Activated CD4-positive, CD25-positive, alpha-beta regulatory T cell treated with anti-CD3 and anti-CD28 coated beads, Interleukin-2, amount 50 U/mL, for 16 hours (primary cell): ENCODE data around the gene C11orf97.
"Not testable (repeated sequence)": the region's sequence is repeated elsewhere in the genome, so short reads cannot be mapped to it uniquely, and the experiment has no call there.

Source experiments
- DNase-seq: peaks from one replicate; pipeline ENCODE4 v3.0.0-alpha.2; 2020; ENCODE audit warnings: low read depth, low spot score

Gene C11orf97, protein sequence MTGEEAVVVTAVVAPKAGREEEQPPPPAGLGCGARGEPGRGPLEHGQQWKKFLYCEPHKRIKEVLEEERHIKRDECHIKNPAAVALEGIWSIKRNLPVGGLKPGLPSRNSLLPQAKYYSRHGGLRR

GRCh38 chr11:94511932-94512781, at the start of gene C11orf97:
Gene C11orf97, plus strand, starts transcription at chr11:94512461. Its CDS starts 68 bp downstream, at chr11:94512529.
- no peak for DNase-seq

GRCh38 chr11:94469416-94469815, 42.8 kb upstream of the C11orf97 start:
- no peak for DNase-seq

DNA sequence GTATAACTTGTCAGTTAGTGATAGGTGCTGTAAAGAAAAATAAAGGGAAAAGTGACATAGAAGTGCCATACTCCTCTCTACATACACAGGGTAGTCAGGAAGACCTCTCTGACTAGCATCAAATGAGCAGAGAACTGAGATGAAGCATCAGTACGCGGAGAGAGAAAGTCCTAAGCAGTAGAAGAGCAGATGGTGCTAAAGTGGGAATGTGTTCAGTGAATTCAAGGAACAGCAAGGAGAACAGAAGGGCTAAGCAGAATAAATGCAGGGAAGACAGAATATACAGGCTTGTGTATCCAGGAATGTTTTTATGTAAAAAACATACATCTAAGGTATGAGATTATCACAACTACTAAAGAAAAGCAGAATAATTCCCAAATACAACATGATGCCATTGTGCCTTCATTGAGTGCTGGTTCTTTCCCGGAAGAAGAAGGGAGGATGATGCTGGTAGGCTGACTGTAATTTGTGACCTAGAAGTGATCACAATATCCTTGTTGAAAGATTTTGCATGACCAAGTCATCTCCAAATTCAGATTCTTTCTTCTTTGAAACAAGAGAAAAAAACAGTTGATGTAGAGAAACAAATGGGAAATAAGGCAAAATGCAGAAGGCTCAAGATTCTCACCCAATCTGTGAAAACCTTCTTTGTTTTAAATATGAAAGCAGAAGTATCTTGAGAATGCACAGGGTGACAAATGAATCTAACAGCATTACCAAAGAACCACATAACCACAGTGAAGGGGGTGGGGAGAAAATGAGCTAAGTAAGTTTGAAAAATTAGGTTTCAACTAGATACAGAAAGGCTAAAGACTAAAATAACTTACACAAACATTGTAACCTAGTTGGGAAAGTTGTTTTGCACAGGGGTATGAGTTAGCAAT, 39.1 kb upstream of the C11orf97 start:
- DNase-seq: no peak

GRCh38 chr11:94477624-94478023, 34.6 kb upstream of the C11orf97 start:
- no peak for DNase-seq

- DNase-seq: no peak
Observed at GRCh38 chr11:94481342-94481741, 30.9 kb upstream of the C11orf97 start.

DNA sequence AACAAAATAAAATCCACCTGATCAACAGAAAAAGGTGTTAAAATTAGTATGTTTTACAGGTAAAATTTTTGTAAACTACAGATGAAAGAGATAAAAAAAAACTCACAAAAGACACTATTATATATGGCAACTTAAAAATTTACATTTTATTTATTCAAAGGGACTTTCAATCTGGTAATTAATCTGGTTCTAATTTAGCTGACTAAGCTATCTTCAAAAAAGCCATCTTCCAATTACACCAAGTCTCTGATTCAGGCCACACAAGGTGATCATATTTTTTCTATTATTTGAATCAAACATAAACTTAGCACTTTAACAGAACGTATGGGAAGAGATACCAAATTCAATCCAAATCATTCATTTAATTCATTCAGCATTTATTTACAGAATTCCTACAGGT, 26.2 kb upstream of the C11orf97 start:
- DNase-seq: no peak

GRCh38 chr11:94493281-94494125, 18.8 kb upstream of the C11orf97 start, which contains the start of the genes ANKRD49 and MRE11:
Gene ANKRD49, plus strand, starts transcription at chr11:94493984. Its CDS starts 2,710 bp downstream, at chr11:94496694.
Gene MRE11, minus strand, starts transcription at chr11:94493844. Its CDS starts 1,043 bp downstream, at chr11:94492801.
- DNase-seq: peak; percentile 96

DNA sequence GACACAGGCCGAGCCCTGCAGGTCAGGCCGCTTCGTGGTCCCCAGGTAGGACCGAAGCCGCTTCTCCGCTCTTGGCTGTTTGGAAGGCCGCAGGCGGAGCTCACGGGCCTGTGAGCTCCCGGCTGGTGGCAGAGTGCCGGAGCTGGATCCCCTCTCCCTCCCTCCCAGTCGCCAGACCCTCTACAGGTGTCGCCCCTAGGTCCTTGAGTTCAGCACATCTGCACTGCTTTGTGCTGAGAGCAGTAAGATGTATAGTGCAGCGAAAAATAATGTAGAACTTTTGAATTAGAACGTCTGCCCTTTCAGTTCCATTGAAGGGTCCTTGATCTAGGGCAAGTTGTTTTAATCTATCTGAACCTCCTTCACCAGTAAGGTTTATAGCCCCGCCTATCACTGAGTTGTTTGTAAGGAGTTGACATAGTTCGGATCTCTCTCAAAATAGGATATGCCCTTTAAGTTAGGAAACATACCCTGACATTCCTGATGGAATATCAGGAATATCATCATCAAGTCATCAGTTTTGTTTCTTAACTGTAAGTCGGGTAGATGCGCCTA, 18.1 kb upstream of the C11orf97 start:
- DNase-seq: no peak

DNA sequence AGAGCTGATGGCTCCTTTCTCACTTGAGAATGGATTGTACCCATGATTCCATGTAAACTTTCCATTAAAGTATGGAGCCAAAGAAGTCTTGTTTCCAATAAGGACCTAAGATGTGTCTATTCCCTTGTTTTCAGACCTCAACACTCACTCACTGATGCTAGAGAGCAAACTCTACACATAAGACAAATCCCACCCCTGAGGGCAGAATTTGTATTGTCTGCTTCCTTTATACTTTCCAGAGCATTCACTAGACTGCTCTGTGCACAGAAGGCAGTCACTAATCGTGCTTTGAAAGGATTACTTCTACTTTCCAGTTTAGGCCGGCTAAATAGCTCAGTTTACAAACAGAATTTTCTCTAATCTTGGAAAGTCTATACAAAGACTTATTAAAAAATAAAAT, 12.1 kb upstream of the C11orf97 start:
- no peak for DNase-seq

GRCh38 chr11:94501522-94501921, 10.7 kb upstream of the C11orf97 start:
- no peak for DNase-seq

- no peak for DNase-seq
Observed at GRCh38 chr11:94504689-94505293, 7.5 kb upstream of the C11orf97 start.

DNA sequence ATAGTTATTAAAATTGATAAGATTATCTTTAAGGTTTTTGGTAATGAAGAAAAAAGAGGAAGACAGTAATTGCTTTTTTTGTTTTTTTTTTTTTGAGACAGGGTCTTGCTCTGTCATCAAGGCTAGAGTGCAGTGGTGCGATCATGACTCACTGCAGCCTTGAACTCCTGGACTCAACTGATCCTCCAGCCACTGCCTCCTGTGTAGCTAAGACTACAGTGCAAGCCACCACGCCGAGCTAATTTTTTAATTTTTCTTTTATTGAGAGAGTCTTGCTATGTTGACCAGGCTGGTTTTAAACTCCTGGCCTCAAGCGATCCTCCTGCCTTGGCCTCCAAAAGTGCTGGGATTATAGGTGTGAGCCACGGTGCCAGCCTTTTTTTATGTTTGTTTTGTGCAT, 5.7 kb upstream of the C11orf97 start:
- not testable (repeated sequence) for DNase-seq

GRCh38 chr11:94507485-94507884, 4.8 kb upstream of the C11orf97 start:
- no peak for DNase-seq

DNA sequence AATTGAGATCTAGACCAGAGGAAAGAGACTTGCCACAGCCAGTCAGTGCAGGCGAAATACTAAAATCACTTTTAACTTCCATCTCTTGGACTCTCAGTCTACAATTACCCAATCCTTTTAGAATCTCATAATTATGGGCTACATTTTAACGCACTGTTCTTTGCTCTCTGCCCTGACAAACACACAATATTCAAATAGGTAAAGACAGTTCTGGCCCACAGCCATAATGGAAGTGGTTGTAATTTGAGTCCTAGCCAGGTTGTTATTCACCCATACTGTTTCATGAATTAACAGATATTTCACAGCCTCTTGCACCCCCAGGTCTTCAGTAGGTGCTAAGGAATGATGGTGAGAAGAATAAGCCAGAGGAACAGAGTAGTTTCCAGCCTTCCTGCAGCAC, 830 bp downstream of the C11orf97 start:
- DNase-seq: no peak

GRCh38 chr11:94515398-94515797, 3.1 kb downstream of the C11orf97 start:
- no peak for DNase-seq

DNA sequence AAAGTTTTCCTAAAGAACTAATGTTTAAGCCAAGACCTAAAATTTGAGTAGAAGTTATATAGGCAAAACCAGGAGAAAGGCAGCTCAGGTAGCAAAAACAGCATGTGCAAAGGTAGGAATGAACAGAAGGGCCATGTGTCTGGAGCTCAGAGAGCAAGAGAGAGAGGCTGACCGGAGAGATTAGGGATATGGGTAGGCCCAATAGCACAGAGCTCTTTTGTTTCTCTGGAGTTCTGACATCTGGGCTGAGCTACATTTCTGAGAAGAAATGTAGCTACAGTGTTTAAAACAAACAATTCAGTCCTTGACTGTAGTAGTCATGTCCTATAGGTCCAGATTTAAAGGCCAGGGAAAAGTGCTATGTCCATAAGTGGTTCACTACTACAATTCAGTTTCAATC, 4.5 kb downstream of the C11orf97 start:
- DNase-seq: no peak

GRCh38 chr11:94518300-94518699, 6.0 kb downstream of the C11orf97 start:
- DNase-seq: no peak

GRCh38 chr11:94519478-94520084, 7.3 kb downstream of the C11orf97 start:
- DNase-seq: no peak

GRCh38 chr11:94521684-94522083, 9.4 kb downstream of the C11orf97 start:
- DNase-seq: no peak

GRCh38 chr11:94524341-94524740, 12.1 kb downstream of the C11orf97 start:
- no peak for DNase-seq
